HTERT RPE-1 (cell line): Measurements from ENCODE around the gene CTAGE8.
"Not testable (repeated sequence)": the region's sequence is repeated elsewhere in the genome, so short reads cannot be mapped to it uniquely, and the experiment has no call there.

Experiments used
- in situ Hi-C: fragments of 300-500 bp; cut with MboI; formaldehyde crosslinking; loops from 4 replicates; pipeline ENCODE4 v1.14.3; 2020; ENCODE audit warnings: low sequenced_read_pairs

The CTAGE8 gene

GRCh38 chr7:144269188-144269587, at the start of gene CTAGE8:
Gene CTAGE8 (minus strand): TSS chr7:144269288. CDS start chr7:144269250, 38 bp downstream.
- in situ Hi-C loops: not testable (repeated sequence)

- in situ Hi-C loops: not testable (repeated sequence)
Observed at GRCh38 chr7:144317537-144317936, 48.4 kb upstream of the CTAGE8 start.

GRCh38 chr7:144311872-144312469, 42.9 kb upstream of the CTAGE8 start, which contains the start of gene OR2A1:
Gene OR2A1 (plus strand): TSS chr7:144312419. CDS start chr7:144318125, 5,706 bp downstream.
- in situ Hi-C loops: not testable (repeated sequence)

DNA sequence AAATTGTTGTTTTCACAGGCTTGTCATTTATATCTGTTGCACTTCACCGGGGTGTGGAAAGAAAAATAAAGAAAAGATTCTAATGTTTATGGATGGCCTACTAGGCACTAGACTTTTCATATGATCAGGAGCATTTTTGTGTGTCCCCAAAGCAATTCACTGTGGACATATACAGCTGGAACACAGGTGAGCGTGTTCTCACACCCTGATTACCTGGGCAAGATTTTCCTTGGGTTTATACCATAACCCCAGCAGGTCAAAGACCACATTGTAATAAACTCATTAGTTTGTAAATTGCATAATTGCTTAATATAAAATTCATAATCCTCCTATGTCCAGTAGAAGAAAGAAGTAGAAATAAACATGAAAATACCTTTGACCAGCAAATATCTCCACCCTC, 42.1 kb upstream of the CTAGE8 start:
- in situ Hi-C loops: not testable (repeated sequence)

DNA sequence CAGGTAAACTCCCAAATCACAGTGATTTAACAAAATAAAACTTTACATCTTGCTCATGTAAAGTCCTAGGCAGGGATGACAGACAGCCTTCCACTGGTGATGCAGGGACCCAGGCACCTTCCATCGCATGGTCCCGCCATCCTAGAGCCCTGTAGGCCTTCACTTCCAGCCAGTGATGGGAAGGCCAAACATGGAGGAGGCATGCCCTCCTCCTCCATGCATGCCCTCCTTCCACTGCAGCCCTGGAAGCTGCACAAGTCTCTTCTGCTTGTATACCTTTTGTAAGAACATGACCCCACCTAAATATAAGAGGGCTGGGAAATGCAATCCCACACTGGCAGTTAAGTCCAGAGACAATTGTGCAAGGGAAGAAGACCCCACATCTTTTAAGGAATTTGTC, 40.6 kb upstream of the CTAGE8 start:
- in situ Hi-C loops: not testable (repeated sequence)

DNA sequence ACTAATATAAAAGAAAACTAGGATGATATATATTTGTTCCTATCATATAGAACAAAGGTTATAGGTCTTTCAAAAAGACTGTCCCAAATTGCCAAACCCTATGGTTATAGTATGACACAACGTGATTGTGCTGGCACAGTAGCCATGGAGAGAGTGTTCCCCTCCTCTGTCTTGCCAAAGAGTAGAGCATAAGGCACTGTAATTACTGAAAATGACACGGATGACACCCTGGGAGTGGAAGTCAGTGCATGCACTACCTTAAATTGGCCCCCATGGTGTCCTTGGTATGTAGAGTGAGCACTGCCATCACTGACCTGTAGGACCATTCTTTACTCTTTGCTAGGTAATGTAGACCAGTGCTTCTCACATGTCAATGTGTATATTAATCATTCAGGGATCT, 36.1 kb upstream of the CTAGE8 start:
- in situ Hi-C loops: not testable (repeated sequence)

GRCh38 chr7:144303607-144304006, 34.5 kb upstream of the CTAGE8 start:
- in situ Hi-C loops: not testable (repeated sequence)

DNA sequence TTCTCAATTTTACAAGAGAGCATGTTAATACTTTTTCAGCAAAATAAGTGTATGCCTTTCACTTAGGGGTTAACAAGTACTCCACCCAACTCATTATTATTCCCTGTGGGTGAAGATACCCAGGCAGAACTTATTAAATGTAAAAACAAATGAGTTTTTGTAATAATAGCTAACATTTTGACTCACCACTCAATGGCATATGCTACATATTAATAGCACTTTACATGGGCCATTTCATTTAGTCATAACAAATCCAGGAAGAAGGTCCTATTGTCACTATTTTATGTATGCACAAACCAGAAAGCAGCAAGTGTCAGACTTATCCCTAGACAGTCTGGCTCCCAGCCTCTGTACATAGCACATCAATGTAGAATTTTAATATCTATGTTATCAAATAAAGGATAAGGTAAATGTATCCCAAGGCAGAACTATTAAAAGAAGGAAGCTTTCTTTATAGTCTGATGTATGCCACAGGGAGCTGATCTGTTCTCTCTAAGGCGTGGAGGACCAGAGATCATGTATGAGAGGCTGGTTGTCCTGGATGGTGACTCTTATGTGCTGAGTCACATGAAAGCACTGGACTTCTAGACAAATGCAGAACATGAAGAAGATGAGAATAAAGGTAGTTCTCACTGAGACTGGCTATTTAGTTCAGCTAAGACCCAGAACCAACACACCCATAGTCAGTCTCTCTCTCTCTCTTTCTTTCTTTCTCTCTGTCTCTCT, 33.7 kb upstream of the CTAGE8 start:
- in situ Hi-C loops: not testable (repeated sequence)

DNA sequence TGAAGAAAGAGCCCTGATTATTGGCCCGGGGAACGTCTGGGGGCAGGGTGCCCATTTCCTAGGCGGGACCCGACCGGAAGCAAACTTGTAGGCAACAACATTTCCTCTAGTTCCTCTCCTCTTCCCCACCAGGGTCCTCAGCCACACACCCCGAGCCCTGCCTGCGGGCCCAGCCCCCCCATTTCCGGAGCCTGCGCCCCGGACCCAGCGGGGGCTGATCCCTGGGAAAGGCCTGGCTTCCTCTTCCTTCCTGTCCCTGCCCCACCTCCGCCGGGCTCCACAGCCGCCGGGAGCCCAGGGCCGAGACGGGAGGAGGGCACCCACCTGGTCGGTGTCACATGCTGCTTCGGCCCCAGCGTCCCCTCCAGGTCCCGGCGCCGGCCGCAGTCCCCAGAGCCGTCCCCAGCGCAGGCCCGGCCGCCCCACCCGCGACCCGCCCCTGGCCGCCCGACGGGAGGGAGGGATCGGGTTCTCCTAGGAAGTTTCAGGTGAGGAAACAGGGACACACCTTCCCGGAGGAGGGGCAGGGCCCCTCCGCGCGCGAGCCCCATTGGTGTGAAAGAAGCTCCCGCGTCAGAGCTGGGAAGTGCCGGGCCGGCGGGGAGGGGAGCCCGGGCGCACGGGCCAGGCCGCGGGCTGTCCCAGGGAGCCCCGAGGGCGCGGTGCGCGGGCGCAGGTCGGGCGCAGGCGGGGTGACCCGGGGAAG, 24.9 kb upstream of the CTAGE8 start:
- in situ Hi-C loops: not testable (repeated sequence)

DNA sequence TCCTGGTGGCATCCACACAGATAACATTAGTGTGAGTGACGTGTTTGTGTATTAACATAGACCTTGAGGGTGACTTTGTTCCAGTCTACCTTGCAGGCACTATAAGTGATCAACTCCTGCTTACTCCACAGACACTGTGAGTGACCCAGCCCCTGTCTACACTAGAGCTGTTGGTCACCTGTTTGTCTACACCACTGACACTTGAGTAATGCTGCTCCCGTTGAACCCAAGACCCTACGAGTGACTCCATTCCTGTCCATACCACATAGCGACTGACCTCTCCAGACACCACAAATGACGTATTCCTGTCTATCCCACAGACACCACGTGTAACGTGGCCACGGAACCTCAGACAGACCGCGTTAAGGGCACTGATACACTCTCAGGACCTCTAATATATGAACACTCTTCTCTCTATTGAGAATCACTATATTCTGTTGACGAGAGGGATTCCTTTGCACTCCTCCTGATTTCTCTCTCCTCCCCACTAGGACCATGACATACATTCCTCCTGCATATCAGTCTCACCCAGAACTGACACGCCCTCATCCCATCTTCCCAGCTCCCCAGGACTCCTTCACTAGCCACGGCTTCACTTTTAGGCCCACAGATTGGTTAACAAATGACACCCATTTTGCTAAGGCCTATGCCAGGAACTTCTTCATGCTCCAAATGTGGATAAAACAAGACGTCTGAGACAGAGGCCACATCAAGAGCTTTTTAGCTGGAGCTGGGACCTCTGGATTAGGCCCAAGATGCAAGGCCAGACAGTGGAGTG, 23.5 kb upstream of the CTAGE8 start:
- in situ Hi-C loops: not testable (repeated sequence)

- in situ Hi-C loops: not testable (repeated sequence)
Observed at GRCh38 chr7:144291607-144292006, 22.5 kb upstream of the CTAGE8 start.

GRCh38 chr7:144287171-144287784, 18.2 kb upstream of the CTAGE8 start:
- in situ Hi-C loops: not testable (repeated sequence)

GRCh38 chr7:144283716-144284115, 14.6 kb upstream of the CTAGE8 start:
- in situ Hi-C loops: not testable (repeated sequence)

- in situ Hi-C loops: not testable (repeated sequence)
Observed at GRCh38 chr7:144282490-144282889, 13.4 kb upstream of the CTAGE8 start.

- in situ Hi-C loops: not testable (repeated sequence)
Observed at GRCh38 chr7:144281981-144282380, 12.9 kb upstream of the CTAGE8 start.

- in situ Hi-C loops: not testable (repeated sequence)
Observed at GRCh38 chr7:144280010-144280409, 10.9 kb upstream of the CTAGE8 start.

DNA sequence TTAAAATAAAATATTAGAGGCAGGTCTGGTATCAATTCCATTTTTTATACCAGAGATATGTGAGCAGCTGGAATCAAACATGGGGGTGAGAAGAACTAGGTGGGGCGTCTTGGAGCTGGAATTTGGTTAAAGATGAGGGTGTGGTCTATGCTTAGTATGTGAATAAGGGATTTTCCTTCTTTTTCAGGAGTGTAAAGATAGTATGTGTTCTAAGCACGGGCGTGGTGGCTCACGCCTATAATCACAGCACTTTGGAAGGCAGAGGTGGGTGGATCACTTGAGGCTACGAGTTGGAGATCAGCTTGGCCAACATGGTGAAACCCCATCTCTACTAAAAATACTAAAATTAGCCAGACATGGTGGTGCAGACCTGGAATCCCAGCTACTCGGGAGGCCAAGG, 6.2 kb upstream of the CTAGE8 start:
- in situ Hi-C loops: not testable (repeated sequence)

DNA sequence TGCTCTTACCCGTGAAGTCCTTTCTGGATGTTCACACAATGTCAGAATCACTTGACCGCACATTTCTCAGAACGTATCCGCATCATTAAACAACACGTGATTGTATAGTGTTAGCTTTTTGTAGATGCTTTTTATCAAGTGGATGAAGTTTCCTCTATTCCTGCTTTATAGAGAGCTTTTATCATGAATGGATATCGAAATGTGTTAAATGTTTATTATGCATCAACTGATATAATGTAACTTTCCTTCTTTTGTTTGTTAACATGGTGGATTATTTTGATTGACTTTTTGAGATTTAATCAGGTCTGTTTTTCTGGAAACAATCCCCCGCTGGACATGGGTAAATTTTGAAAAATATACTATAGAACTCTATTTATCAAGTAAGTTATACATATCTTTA, 4.4 kb downstream of the CTAGE8 start, which contains the start of gene OR2A7:
Gene OR2A7, minus strand, starts transcription at position 101 of the 400 bp plus-strand sequence. CDS start 5,164 bp downstream, outside the sequence.
- in situ Hi-C loops: not testable (repeated sequence)

- in situ Hi-C loops: not testable (repeated sequence)
Observed at GRCh38 chr7:144262128-144262527, 7.0 kb downstream of the CTAGE8 start.

- in situ Hi-C loops: not testable (repeated sequence)
Observed at GRCh38 chr7:144259067-144259466, 10.0 kb downstream of the CTAGE8 start.
